Measurements from ENCODE around the gene KIF27. TPM values are rescaled to one million over a fixed set of nuclear protein-coding genes. Genes with fewer than 3 reads are reported as not detected.
"Not testable (repeated sequence)": the region's sequence is repeated elsewhere in the genome, so short reads cannot be mapped to it uniquely, and the experiment has no call there.

The KIF27 gene
- polyA plus RNA-seq, 1 donor: 7.3 TPM

- not testable (repeated sequence) for DNase-seq
Observed at GRCh38 chr9:83803941-83804340, 117.3 kb downstream of the KIF27 start.

- DNase-seq: no peak
Observed at GRCh38 chr9:83800236-83801033, 120.8 kb downstream of the KIF27 start.

- no peak for DNase-seq
Observed at GRCh38 chr9:83794051-83794450, 127.2 kb downstream of the KIF27 start.

GRCh38 chr9:83792746-83793145 is 128.5 kb downstream of the KIF27 start:
- no peak for DNase-seq

Other genes starting within 250 kb of the KIF27 start
- 67.1 TPM for gene UBQLN1, start 213.5 kb downstream of the KIF27 start, polyA plus RNA-seq (ENCODE audit: insufficient read length)
- gene GKAP1, start 103.7 kb downstream of the KIF27 start, polyA plus RNA-seq (ENCODE audit: insufficient read length): 17.2 TPM
- 429 TPM for gene HNRNPK, start 58.8 kb upstream of the KIF27 start, polyA plus RNA-seq (ENCODE audit: insufficient read length)
- gene RMI1, start 59.4 kb upstream of the KIF27 start, polyA plus RNA-seq (ENCODE audit: insufficient read length): 8.1 TPM

Measured in hindlimb muscle (tissue), 1 donor.